ENCODE results near the gene FERD3L.

DNA sequence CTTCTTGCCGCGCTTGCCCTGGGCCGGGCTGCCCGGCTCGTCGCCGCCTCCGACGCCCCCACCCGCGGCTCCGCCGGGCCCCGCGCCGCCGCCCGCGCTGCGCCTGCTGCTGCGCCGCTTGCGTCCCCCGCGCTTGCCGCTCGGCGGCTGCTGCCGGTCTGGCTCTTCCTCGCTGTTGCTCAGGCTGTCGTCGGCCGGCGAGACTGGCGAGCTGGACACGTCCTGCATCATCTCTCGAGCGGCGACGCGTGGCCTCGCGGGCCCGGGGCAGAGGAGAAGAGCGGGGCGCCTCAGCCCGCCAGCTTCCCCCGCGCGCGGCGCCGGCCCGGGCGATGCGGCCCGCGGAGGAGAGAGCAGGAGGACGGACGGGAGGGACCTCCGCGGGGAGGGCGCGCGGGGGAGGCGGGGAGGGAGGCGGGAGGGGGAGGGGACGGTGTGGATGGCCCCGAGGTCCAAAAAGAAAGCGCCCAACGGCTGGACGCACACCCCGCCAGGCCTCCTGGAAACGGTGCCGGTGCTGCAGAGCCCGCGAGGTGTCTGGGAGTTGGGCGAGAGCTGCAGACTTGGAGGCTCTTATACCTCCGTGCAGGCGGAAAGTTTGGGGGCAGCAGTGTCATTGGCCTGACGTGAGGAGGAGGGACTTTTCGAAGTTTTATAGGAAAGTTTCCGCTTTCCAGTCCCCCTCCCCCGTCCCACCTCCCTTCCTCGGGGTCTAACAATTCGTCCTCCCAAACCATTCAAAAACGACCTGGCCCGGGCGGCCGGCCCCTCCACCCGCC, 27.9 kb downstream of the FERD3L start, which contains the start of gene TWIST1:
- TF ChIP-seq, protein P1, sequence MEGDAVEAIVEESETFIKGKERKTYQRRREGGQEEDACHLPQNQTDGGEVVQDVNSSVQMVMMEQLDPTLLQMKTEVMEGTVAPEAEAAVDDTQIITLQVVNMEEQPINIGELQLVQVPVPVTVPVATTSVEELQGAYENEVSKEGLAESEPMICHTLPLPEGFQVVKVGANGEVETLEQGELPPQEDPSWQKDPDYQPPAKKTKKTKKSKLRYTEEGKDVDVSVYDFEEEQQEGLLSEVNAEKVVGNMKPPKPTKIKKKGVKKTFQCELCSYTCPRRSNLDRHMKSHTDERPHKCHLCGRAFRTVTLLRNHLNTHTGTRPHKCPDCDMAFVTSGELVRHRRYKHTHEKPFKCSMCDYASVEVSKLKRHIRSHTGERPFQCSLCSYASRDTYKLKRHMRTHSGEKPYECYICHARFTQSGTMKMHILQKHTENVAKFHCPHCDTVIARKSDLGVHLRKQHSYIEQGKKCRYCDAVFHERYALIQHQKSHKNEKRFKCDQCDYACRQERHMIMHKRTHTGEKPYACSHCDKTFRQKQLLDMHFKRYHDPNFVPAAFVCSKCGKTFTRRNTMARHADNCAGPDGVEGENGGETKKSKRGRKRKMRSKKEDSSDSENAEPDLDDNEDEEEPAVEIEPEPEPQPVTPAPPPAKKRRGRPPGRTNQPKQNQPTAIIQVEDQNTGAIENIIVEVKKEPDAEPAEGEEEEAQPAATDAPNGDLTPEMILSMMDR (IDR thresholded peaks at IDR 0.05): no peak
- no peak for TF ChIP-seq POLR2A (IDR thresholded peaks at IDR 0.05)
- TF ChIP-seq EP300 (IDR thresholded peaks at IDR 0.05): no peak

Data from upper lobe of left lung (tissue), 4 donors.